Right lung (tissue), 5 donors: ENCODE results near the gene BMP7. TPM values are rescaled to one million over a fixed set of nuclear protein-coding genes. Genes with fewer than 3 reads are reported as not detected.
"Not testable (repeated sequence)": the region's sequence is repeated elsewhere in the genome, so short reads cannot be mapped to it uniquely, and the experiment has no call there.

Source experiments
- DNase-seq, 2 donors: peaks; one replicate each; pipeline ENCODE4 v3.0.0-alpha.2; 2013
- polyA plus RNA-seq, 5 donors: library from polyadenylated mRNA; unstranded; fragments of 120-200 nt; gene quantifications; one replicate each; pipeline versions ENCODE4 v1.2.1 to v1.2.3, GENCODE V29; 2013; ENCODE audit warnings: inconsistent platforms in 1 of 5, low replicate concordance in 1 of 5; ENCODE audit not compliant: insufficient read length in 5 of 5, insufficient read depth in 1 of 5

Gene BMP7
- polyA plus RNA-seq, 5 donors: 11.1 to 18.9 (median 17.2) TPM

GRCh38 chr20:57251949-57252348 is 14.5 kb downstream of the BMP7 start:
- no peak for DNase-seq

GRCh38 chr20:57251344-57251743 is 15.1 kb downstream of the BMP7 start:
- no peak for DNase-seq

GRCh38 chr20:57250607-57251343 is 15.7 kb downstream of the BMP7 start:
- no peak for DNase-seq

- no peak for DNase-seq
Observed at GRCh38 chr20:57249772-57250171, 16.7 kb downstream of the BMP7 start.

GRCh38 chr20:57249073-57249472 is 17.4 kb downstream of the BMP7 start:
- DNase-seq: no peak

- no peak for DNase-seq
Observed at GRCh38 chr20:57248132-57248797, 18.2 kb downstream of the BMP7 start.

- no peak for DNase-seq
Observed at GRCh38 chr20:57247292-57247965, 19.0 kb downstream of the BMP7 start.

GRCh38 chr20:57245997-57246396 is 20.4 kb downstream of the BMP7 start:
- no peak for DNase-seq

GRCh38 chr20:57244627-57245214 is 21.7 kb downstream of the BMP7 start:
- no peak for DNase-seq

GRCh38 chr20:57244221-57244585 is 22.2 kb downstream of the BMP7 start:
- DNase-seq: no peak

GRCh38 chr20:57243480-57244220 is 22.8 kb downstream of the BMP7 start:
- no peak for DNase-seq

GRCh38 chr20:57242414-57242813 is 24.0 kb downstream of the BMP7 start:
- no peak for DNase-seq

GRCh38 chr20:57241363-57241991 is 25.0 kb downstream of the BMP7 start:
- no peak for DNase-seq

- DNase-seq: no peak
Observed at GRCh38 chr20:57240581-57241362, 25.7 kb downstream of the BMP7 start.

- not testable (repeated sequence) for DNase-seq
Observed at GRCh38 chr20:57239725-57240124, 26.7 kb downstream of the BMP7 start.

GRCh38 chr20:57239324-57239723 is 27.1 kb downstream of the BMP7 start:
- DNase-seq: not testable (repeated sequence)

GRCh38 chr20:57238089-57238488 is 28.4 kb downstream of the BMP7 start:
- no peak for DNase-seq

GRCh38 chr20:57237585-57237953 is 28.9 kb downstream of the BMP7 start:
- DNase-seq: no peak

GRCh38 chr20:57236813-57237584 is 29.4 kb downstream of the BMP7 start:
- DNase-seq: no peak
